ENCODE measurements around the gene CGN.

DNA sequence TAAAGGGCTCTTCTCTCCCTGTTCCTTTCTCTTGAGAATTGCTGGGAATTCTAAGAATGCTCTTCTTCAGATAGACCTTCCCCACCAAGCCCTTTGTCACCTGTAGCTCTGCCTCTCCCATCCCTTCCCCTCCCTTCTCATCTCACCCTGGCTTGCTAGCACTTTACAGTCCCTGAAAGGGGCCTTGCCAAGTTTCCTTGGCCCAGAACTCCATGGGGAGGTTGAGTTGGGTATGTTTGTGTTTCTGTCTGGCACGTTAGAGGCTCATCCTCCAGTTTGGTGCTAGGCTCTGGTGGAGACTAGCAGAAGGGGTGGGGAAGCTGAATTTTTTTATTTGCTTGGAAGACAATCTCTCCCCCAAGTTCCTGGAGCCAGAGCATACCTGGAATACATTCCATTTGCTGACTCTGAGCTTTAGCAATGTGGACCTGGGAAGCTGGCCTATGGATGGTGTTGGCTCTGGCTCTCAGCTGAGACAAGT lies 4.9 kb downstream of the CGN start:
- TF ChIP-seq, protein P1, sequence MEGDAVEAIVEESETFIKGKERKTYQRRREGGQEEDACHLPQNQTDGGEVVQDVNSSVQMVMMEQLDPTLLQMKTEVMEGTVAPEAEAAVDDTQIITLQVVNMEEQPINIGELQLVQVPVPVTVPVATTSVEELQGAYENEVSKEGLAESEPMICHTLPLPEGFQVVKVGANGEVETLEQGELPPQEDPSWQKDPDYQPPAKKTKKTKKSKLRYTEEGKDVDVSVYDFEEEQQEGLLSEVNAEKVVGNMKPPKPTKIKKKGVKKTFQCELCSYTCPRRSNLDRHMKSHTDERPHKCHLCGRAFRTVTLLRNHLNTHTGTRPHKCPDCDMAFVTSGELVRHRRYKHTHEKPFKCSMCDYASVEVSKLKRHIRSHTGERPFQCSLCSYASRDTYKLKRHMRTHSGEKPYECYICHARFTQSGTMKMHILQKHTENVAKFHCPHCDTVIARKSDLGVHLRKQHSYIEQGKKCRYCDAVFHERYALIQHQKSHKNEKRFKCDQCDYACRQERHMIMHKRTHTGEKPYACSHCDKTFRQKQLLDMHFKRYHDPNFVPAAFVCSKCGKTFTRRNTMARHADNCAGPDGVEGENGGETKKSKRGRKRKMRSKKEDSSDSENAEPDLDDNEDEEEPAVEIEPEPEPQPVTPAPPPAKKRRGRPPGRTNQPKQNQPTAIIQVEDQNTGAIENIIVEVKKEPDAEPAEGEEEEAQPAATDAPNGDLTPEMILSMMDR (IDR thresholded peaks at IDR 0.05) = no peak
- TF ChIP-seq POLR2A (IDR thresholded peaks at IDR 0.05) = no peak

Data from heart left ventricle (tissue), 13 donors.